Measurements from ENCODE around the gene C2CD4D.

The C2CD4D gene

GRCh38 chr1:151813271-151813977 is 26.2 kb downstream of the C2CD4D start:
- no peak for DNase-seq (ENCODE audit: low spot score)
- TF ChIP-seq, protein P1, sequence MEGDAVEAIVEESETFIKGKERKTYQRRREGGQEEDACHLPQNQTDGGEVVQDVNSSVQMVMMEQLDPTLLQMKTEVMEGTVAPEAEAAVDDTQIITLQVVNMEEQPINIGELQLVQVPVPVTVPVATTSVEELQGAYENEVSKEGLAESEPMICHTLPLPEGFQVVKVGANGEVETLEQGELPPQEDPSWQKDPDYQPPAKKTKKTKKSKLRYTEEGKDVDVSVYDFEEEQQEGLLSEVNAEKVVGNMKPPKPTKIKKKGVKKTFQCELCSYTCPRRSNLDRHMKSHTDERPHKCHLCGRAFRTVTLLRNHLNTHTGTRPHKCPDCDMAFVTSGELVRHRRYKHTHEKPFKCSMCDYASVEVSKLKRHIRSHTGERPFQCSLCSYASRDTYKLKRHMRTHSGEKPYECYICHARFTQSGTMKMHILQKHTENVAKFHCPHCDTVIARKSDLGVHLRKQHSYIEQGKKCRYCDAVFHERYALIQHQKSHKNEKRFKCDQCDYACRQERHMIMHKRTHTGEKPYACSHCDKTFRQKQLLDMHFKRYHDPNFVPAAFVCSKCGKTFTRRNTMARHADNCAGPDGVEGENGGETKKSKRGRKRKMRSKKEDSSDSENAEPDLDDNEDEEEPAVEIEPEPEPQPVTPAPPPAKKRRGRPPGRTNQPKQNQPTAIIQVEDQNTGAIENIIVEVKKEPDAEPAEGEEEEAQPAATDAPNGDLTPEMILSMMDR (conservative IDR thresholded peaks at IDR 0.05; ENCODE audit: low read depth), result no peak
- POLR2A ChIA-PET (ENCODE audit: low non-redundant PET), result no interaction called here
- CTCF ChIA-PET, result no interaction called here
- no peak overlapping the region for H3K27ac ChIP-seq

DNA sequence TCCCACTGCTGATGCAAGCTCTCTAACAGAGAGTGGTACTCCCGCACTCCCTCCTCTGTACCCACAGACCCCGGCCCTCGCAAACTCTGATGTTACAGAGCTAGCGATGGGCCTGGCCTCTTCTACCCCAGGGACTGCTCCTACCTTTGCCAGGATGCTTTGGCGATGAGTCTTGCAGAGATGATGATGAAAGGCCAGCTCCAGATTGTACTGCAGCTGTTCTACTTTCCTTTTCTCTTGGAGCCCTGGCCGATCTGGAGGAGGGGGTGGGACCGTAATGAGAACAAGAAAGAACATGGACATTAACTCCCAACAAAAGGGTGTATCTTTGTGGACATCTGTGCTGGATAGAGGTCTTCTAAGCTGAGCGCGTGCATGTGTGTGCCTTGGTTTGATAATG is 28.4 kb downstream of the C2CD4D start:
- ChIA-PET POLR2A (ENCODE audit: low non-redundant PET) (interaction anchor here (0.5 to 0.6 kb wide), 2 partner anchors 44 to 76 kb away, joined by 3 to 4 read pairs; no protein-coding TSS in a partner anchor), CTCF (no interaction called here)
- no peak for DNase-seq (ENCODE audit: low spot score)
- H3K27ac ChIP-seq, result no peak overlapping the region
- TF ChIP-seq, protein P1 (conservative IDR thresholded peaks at IDR 0.05; ENCODE audit: low read depth), result no peak

DNA sequence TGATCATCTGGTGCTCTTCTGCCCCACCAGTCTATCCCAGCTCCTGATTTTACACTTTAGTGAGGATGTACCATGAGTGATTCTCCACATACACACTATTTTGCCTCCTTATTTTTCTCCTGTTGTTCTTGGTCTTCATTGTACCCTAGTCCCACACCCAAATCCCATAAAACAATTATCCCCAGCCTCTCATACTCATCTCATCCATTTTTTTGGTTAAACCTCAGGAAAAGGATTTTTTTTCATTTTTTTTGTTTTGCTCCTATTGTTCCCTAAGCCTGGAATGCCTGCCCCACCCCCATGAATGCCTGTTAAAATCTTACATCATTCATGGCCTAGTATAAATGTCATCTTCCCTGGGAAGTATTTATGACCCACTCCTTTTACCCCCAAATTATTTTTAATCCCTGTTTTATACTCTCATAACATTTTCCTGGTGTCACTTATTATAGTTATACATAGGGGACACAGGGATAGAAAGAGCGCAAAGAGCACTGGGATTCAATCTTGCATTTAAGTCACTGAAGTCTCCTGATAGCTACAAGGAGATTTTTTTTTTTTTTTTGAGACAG is 29.5 kb downstream of the C2CD4D start:
- H3K27ac ChIP-seq, result no peak overlapping the region
- CTCF ChIA-PET, result no interaction called here
- TF ChIP-seq, protein P1 (conservative IDR thresholded peaks at IDR 0.05; ENCODE audit: low read depth), result no peak
- DNase-seq (ENCODE audit: low spot score), result no peak
- POLR2A ChIA-PET (ENCODE audit: low non-redundant PET), result no interaction called here

DNA sequence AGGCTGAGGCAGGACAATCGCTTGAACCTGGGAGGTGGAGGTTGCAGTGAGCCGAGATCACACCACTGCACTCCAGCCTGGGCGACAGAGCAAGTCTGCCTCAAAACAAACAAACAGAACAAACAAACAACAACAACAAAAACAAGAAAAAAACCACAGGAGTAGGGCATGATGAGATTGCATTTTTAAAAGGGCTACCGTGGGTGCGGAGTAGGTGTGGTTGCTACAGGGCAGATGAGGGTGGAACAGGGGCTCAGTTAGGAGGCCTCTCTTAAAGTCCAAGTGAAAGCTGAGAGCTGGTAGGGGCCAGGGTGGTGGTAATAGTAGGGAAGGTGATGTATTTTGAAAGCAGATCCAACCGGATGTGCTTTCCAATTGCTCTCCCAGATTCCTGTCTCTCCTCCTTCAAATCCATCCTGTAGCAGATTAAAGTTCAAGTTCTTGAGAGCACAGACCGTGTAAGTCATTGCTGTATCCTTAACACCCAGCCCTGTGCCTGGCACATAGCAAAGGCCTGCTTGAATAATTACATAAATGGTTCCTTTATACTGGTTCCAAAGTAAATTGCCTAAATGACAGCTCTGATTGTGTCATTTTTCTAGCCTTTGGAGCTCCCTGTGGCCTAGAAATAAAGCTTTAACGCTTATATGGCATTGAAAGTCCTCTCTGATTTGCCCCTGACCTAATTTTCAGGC is 30.2 kb downstream of the C2CD4D start:
- ChIA-PET POLR2A (ENCODE audit: low non-redundant PET) (no interaction called here), CTCF (no interaction called here)
- TF ChIP-seq, protein P1 (conservative IDR thresholded peaks at IDR 0.05; ENCODE audit: low read depth), result no peak
- no peak for DNase-seq (ENCODE audit: low spot score)
- no peak overlapping the region for H3K27ac ChIP-seq

GRCh38 chr1:151807766-151808165 is 31.9 kb downstream of the C2CD4D start:
- ChIA-PET POLR2A (ENCODE audit: low non-redundant PET) (no interaction called here), CTCF (no interaction called here)
- TF ChIP-seq, protein P1 (conservative IDR thresholded peaks at IDR 0.05; ENCODE audit: low read depth), result no peak
- no peak for DNase-seq (ENCODE audit: low spot score)
- no peak overlapping the region for H3K27ac ChIP-seq

GRCh38 chr1:151807131-151807530 is 32.5 kb downstream of the C2CD4D start:
- POLR2A ChIA-PET (ENCODE audit: low non-redundant PET), result no interaction called here
- DNase-seq (ENCODE audit: low spot score), result no peak
- TF ChIP-seq, protein P1 (conservative IDR thresholded peaks at IDR 0.05; ENCODE audit: low read depth), result no peak
- CTCF ChIA-PET, result interaction anchor here (1.2 kb wide), 1 partner anchor 9 kb away, joined by 3 read pairs; no protein-coding TSS in a partner anchor
- no peak overlapping the region for H3K27ac ChIP-seq
